Caco-2 (cell line): ENCODE results near the gene MCM3. TPM values are rescaled to one million over a fixed set of nuclear protein-coding genes. Genes with fewer than 3 reads are reported as not detected.

Experiments
- Bru-seq: library from RNA; stranded (reverse); fragments of 400-500 nt; gene quantifications from one replicate; lab custom pipeline; 2021; lab: Mats Ljungman, UMichigan
- BruChase-seq, 2 experiments: library from RNA; stranded (reverse); fragments of 400-500 nt; gene quantifications; one replicate each; lab custom pipeline; 2021; lab: Mats Ljungman, UMichigan
- BruUV-seq: library from RNA; stranded (reverse); fragments of 400-500 nt; replicated peaks from 2 replicates; lab custom pipeline; 2021; lab: Mats Ljungman, UMichigan
- CTCF ChIA-PET: fragments of 300-600 bp; sonication (Branson Sonifier 250); formaldehyde crosslinking; loops from one replicate; lab custom pipeline; 2022; ENCODE audit warnings: antibody characterized with exemption; lab: Charles Lee
- POLR2A ChIA-PET: fragments of 300-600 bp; sonication (Branson Sonifier 250); formaldehyde crosslinking; loops from one replicate; lab custom pipeline; 2022; ENCODE audit warnings: antibody characterized with exemption; lab: Charles Lee
- DNase-seq, 2 experiments: peaks; one replicate each; pipeline versions ENCODE4 v3.0.0 to v3.0.0-alpha.2; 2020 to 2022
- H3K27me3 ChIP-seq: replicated peaks from 2 replicates; pipeline ENCODE4 v1.6.0; 2011; ENCODE audit warnings: low read length; ENCODE audit not compliant: control insufficient read depth, insufficient read depth
- H3K36me3 ChIP-seq: 2 replicates; pipeline ENCODE4 v1.5.1; 2011; ENCODE audit warnings: low read length; ENCODE audit not compliant: control insufficient read depth, insufficient read depth
- H3K4me1 ChIP-seq: fragments of 250-450 bp; sonication (Bioruptor Pico); 2 replicates; pipeline ENCODE4 v1.5.1; 2020; ENCODE audit warnings: mild to moderate bottlenecking
- H3K4me3 ChIP-seq: 2 replicates; pipeline ENCODE4 v1.5.1; 2011; ENCODE audit warnings: low read depth, mild to moderate bottlenecking, control low read depth, low read length
- H3K9me3 ChIP-seq: fragments of 250-450 bp; sonication (Bioruptor Pico); 2 replicates; pipeline ENCODE4 v1.5.1; 2020; ENCODE audit warnings: mild to moderate bottlenecking, moderate library complexity
- H3K27ac Mint-ChIP-seq: one replicate; pipeline ENCODE4 v1.8.0; 2022; ENCODE audit warnings: mixed read lengths; ENCODE audit not compliant: unreplicated experiment
- H3K27me3 Mint-ChIP-seq: one replicate; pipeline ENCODE4 v1.8.0; 2022; ENCODE audit warnings: mixed read lengths; ENCODE audit not compliant: insufficient read depth, unreplicated experiment
- H3K36me3 Mint-ChIP-seq: one replicate; pipeline ENCODE4 v1.8.0; 2022; ENCODE audit warnings: mild to moderate bottlenecking, mixed read lengths; ENCODE audit not compliant: insufficient read depth, unreplicated experiment
- H3K4me1 Mint-ChIP-seq: one replicate; pipeline ENCODE4 v1.8.0; 2022; ENCODE audit warnings: low read depth, mixed read lengths; ENCODE audit not compliant: unreplicated experiment
- H3K4me3 Mint-ChIP-seq: one replicate; pipeline ENCODE4 v1.8.0; 2022; ENCODE audit warnings: mild to moderate bottlenecking, moderate library complexity, mixed read lengths; ENCODE audit not compliant: unreplicated experiment
- H3K9me3 Mint-ChIP-seq: one replicate; pipeline ENCODE4 v1.8.0; 2022; ENCODE audit warnings: mixed read lengths; ENCODE audit not compliant: unreplicated experiment
- intact Hi-C: fragments of 100-400 bp; cut with micrococcal nuclease; formaldehyde crosslinking; loops from one replicate; pipeline ENCODE4 v1.10.0; 2022; ENCODE audit not compliant: unreplicated experiment
- long read RNA-seq: library from polyadenylated mRNA; stranded (forward); transcript quantifications from one replicate; pipeline ENCODE4 v2.0.0, GENCODE V29; 2022
- total RNA-seq: library from RNA; stranded (reverse); gene quantifications from 2 replicates; pipeline ENCODE4 v1.2.3, GENCODE V29; 2022
- TF ChIP-seq, protein P1 (sequence below), 2 experiments: fragments of 200-600 bp in 1 of 2; IDR thresholded peaks; 1 replicate in 1 of 2; 2 replicates in 1 of 2; pipeline versions ENCODE4 v1.5.1 to v1.8.0; 2011 to 2022; ENCODE audit warnings: antibody characterized with exemption in 1 of 2, control low read depth in 1 of 2, inconsistent platforms in 1 of 2, low read depth in 1 of 2, low read length in 1 of 2, mild to moderate bottlenecking in 1 of 2, moderate library complexity in 1 of 2; ENCODE audit not compliant: insufficient read depth in 1 of 2, severe bottlenecking in 1 of 2, unreplicated experiment in 1 of 2

MCM3 gene
- total RNA-seq (151 and 152 TPM in 2 replicates), Bru-seq, nascent RNA (percentile 96 among the genes with signal in this experiment), BruChase-seq, experiment 1, labeled RNA remaining after a 2-hour chase (percentile 94 among the genes with signal in this experiment), BruChase-seq, experiment 2, labeled RNA remaining after a 6-hour chase (percentile 96 among the genes with signal in this experiment)
- long read RNA-seq, transcript MCM3-202 (16 exons, 2,523 nt), result minor isoform, 12 of 581 reads
- long read RNA-seq, transcript MCM3-201 (17 exons, 3,083 nt), result major isoform, 445 of 581 reads
- long read RNA-seq, partial matches to known transcripts, result 57 of 581 reads
- long read RNA-seq, other reads (novel, unspliced or antisense), result 67 of 581 reads

DNA sequence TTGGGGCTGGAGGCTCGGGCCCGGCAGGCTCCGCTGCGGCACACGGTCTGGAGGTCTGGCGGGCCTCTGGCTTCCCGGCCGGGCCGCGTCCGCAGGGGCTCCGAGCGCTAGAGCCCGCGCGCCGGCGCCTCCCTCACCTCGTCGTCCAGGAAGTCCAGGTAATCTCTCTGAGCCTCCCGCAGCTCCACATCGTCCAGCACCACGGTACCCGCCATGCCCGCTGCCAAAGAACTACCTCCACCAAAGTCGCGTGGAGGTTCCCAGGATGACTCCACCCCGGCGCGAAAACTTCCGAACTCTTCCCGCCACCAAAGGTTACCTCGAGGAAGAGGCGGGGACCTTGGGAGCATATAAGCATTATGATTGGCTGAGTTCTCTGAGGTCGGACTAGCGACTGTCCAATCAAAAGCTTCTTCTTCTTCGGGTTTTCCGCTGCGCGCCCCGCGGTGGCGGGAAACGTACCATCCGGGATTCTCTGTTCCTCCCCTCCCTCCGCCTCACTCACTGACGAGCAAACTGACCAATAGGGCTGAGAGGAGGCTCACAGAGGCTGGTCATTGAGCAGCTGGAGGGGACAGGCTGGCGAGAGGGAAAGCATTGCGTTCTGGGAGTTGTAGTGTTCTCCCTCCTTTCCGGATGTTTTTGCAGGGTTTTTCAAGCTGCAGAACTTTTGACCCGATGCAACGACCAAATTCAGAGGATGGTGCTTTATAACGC lies at the start of gene MCM3:
MCM3 (minus strand) TSS at position 283 of the 717 bp plus-strand sequence; CDS start at position 215, 68 bp downstream.
- Mint-ChIP-seq H3K36me3 (peaks cover 33% of the 10 kb centered on the region), H3K9me3 (no peaks in the 10 kb centered on the region), H3K27ac (no peak within 1 kb of the TSS), H3K27me3 (no peaks in the 10 kb centered on the region), H3K4me1 (no peaks in the 10 kb centered on the region), H3K4me3 (no peak within 1 kb of the TSS)
- ChIA-PET CTCF (interaction anchor here (0.5 to 3.3 kb wide), 9 partner anchors 10 to 209 kb away, joined by 3 to 25 read pairs (median 3); partner anchors contain the start of gene PAQR8), POLR2A (interaction anchor here (0.6 to 1.4 kb wide), 11 partner anchors 9 to 282 kb away, joined by 3 to 8 read pairs (median 4); partner anchors contain the start of genes EFHC1 and PAQR8)
- Histone ChIP-seq H3K27me3 (no peaks in the 10 kb centered on the region), H3K4me1 (0 out of 2 replicates have a peak, but pooled peaks cover 6% of the 10 kb centered on the region), H3K36me3 (peaks cover 6% of the 10 kb centered on the region; the same call in 1 of the 2 replicates), H3K4me3 (peak within 1 kb of the TSS; percentile 87), H3K9me3 (no peaks in the 10 kb centered on the region)
- intact Hi-C loops, result loop anchor here (1.0 to 10.0 kb wide), 2 partner anchors 44 to 290 kb away; partner anchors contain the start of gene TRAM2
- DNase-seq, result peak; percentile 97 to 99
- TSS peak; percentile 69 for BruUV-seq
- TF ChIP-seq, protein P1, sequence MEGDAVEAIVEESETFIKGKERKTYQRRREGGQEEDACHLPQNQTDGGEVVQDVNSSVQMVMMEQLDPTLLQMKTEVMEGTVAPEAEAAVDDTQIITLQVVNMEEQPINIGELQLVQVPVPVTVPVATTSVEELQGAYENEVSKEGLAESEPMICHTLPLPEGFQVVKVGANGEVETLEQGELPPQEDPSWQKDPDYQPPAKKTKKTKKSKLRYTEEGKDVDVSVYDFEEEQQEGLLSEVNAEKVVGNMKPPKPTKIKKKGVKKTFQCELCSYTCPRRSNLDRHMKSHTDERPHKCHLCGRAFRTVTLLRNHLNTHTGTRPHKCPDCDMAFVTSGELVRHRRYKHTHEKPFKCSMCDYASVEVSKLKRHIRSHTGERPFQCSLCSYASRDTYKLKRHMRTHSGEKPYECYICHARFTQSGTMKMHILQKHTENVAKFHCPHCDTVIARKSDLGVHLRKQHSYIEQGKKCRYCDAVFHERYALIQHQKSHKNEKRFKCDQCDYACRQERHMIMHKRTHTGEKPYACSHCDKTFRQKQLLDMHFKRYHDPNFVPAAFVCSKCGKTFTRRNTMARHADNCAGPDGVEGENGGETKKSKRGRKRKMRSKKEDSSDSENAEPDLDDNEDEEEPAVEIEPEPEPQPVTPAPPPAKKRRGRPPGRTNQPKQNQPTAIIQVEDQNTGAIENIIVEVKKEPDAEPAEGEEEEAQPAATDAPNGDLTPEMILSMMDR (IDR thresholded peaks at IDR 0.05; ENCODE audit: insufficient read depth in 1 of 2, low read depth in 1 of 2, low read length in 1 of 2, severe bottlenecking in 1 of 2, unreplicated experiment in 1 of 2), result no peak

DNA sequence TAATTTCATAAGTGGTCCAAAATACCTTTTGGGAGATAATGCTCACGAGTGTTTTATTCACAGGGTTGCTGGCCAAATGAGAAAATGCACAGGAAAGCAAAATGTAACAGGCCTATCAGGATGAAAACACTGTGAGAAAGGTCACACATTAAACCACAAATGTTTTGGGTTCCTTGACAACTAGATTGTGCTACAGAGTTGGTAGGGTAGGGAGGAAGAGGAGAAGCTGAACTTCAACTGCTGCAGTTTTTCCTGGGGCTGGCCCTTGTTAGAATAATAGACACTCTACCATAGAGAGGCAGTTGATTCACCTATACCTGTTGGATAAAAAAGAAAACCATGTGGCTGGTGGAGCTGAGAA lies 49.3 kb upstream of the MCM3 start:
- H3K9me3 ChIP-seq, result no peaks in the 10 kb centered on the region
- H3K27me3 Mint-ChIP-seq, result no peaks in the 10 kb centered on the region
- DNase-seq, result no peak
- ChIA-PET POLR2A (interaction anchor here (0.5 to 1.3 kb wide), 3 partner anchors 9 to 75 kb away, joined by 3 to 4 read pairs (median 4); no protein-coding TSS in a partner anchor), CTCF (interaction anchor here (0.6 to 1.1 kb wide), 2 partner anchors 18 to 318 kb away, joined by 3 to 4 read pairs; no protein-coding TSS in a partner anchor)
- no peaks in the 10 kb centered on the region for H3K27me3 ChIP-seq
- peaks cover 46% of the 10 kb centered on the region for H3K4me1 Mint-ChIP-seq
- no peak overlapping the region for H3K4me3 Mint-ChIP-seq
- H3K4me3 ChIP-seq, result no peak overlapping the region
- intact Hi-C loops, result no loop called here
- TF ChIP-seq, protein P1 (IDR thresholded peaks at IDR 0.05; ENCODE audit: insufficient read depth in 1 of 2, low read depth in 1 of 2, low read length in 1 of 2, severe bottlenecking in 1 of 2, unreplicated experiment in 1 of 2), result no peak
- no peaks in the 10 kb centered on the region for H3K36me3 ChIP-seq
- no TSS peak for BruUV-seq
- peaks cover 63% of the 10 kb centered on the region for H3K4me1 ChIP-seq
- no peak overlapping the region for H3K27ac Mint-ChIP-seq
- no peaks in the 10 kb centered on the region for H3K9me3 Mint-ChIP-seq
- peaks cover 4% of the 10 kb centered on the region for H3K36me3 Mint-ChIP-seq
